ENCODE results near the gene ZMIZ1. TPM values are rescaled to one million over a fixed set of nuclear protein-coding genes. Genes with fewer than 3 reads are reported as not detected.

ZMIZ1 gene
- total RNA-seq, 1 experiment from 2014 or later, result 35.8 TPM

DNA sequence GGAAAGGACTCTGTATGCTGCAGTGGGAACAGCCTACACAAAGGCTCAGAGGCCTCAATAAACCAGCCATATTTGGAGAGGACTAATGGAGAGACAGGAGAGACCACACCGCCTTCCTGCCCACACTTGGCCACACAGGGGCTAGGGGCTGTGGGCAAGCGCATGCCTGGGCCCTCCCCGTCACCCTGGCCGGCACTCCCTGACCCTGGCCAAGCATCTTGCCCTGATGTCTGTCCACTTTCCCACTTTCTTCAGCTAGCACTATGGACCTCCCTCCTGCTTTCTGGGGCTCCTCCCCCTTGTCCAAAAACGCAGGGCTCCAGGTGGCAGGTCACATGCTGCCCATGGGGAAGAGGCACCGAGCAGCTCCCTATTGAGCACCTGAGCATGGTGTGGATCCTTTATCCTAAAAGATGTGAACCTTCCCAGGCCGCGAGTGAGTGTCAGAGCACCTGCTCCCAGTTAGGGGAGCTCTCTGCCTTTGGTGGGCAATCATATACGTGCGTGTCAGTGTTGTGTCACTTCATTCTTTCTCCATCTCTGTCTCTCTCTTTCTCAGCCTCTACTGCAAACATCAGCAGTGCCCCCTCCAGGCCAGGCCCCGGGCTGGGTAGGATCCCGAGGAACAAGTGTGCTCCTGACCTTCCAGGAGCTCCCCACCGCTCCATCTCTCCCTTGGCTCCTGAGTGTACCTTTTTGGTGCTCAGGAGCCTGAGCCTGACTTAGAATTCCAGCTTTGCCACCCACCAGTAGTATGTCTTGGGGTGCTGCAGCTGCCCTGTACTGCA lies 74.0 kb downstream of the ZMIZ1 start:
- peaks cover 7% of the 10 kb centered on the region for H3K4me1 ChIP-seq (ENCODE audit: insufficient read depth, low read length, poor library complexity, severe bottlenecking)
- POLR2A ChIA-PET (ENCODE audit: low non-redundant PET), result interaction anchor here (0.6 kb wide), 1 partner anchor 12 kb away, joined by 15 read pairs; no protein-coding TSS in a partner anchor

DNA sequence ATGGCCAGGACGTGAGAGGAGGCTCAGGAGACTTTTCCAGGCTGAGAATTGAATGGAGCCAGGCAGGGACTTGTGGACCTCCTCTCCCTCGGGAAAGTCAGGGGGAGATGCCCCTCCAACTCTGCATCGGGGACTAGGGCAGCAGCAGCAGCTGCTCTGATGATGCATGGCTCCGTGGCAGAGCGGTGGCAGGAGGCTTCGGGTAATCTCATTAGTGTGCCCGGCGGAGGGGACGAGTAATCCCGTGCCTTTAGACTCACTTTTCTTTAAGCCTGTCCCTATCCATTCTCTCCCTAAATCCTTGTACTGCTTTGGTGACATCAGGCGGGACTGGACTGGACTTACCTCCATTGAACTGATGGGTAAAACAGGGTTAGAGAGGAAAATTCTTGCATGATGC lies 75.1 kb downstream of the ZMIZ1 start:
- Histone ChIP-seq H3K36me3 (ENCODE audit: insufficient read depth, low read length, poor library complexity, severe bottlenecking) (no peaks in the 10 kb centered on the region), H3K4me1 (ENCODE audit: insufficient read depth, low read length, poor library complexity, severe bottlenecking) (peaks cover 7% of the 10 kb centered on the region), H3K4me3 (ENCODE audit: low read depth, low read length, poor library complexity, severe bottlenecking) (no peak overlapping the region), H3K9me3 (ENCODE audit: low read depth, low read length, poor library complexity, severe bottlenecking) (no peaks in the 10 kb centered on the region), H3K27ac (ENCODE audit: low read depth, low read length, poor library complexity, severe bottlenecking) (no peak overlapping the region), H3K27me3 (replicated peaks; ENCODE audit: insufficient read depth, low read depth, low read length, poor library complexity) (no peaks in the 10 kb centered on the region)
- DNase-seq (ENCODE audit: low spot score), result peak; percentile 47
- BruUV-seq (replicated peaks), result no TSS peak
- intact Hi-C loops (cut with micrococcal nuclease; ENCODE audit: unreplicated experiment), result no loop called here
- TF ChIP-seq, protein P1, sequence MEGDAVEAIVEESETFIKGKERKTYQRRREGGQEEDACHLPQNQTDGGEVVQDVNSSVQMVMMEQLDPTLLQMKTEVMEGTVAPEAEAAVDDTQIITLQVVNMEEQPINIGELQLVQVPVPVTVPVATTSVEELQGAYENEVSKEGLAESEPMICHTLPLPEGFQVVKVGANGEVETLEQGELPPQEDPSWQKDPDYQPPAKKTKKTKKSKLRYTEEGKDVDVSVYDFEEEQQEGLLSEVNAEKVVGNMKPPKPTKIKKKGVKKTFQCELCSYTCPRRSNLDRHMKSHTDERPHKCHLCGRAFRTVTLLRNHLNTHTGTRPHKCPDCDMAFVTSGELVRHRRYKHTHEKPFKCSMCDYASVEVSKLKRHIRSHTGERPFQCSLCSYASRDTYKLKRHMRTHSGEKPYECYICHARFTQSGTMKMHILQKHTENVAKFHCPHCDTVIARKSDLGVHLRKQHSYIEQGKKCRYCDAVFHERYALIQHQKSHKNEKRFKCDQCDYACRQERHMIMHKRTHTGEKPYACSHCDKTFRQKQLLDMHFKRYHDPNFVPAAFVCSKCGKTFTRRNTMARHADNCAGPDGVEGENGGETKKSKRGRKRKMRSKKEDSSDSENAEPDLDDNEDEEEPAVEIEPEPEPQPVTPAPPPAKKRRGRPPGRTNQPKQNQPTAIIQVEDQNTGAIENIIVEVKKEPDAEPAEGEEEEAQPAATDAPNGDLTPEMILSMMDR (conservative IDR thresholded peaks at IDR 0.05; ENCODE audit: low read depth, low read length), result no peak
- no peak for TF ChIP-seq EZH2 (IDR thresholded peaks at IDR 0.05; ENCODE audit: borderline replicate concordance, low read depth, low read length, poor library complexity, severe bottlenecking)
- POLR2A ChIA-PET (ENCODE audit: low non-redundant PET), result no interaction called here
- CTCF ChIA-PET, result interaction anchor here (1.1 kb wide), 1 partner anchor 10 kb away, joined by 3 read pairs; no protein-coding TSS in a partner anchor

More for the DNA sequence above, 74.0 kb downstream of the ZMIZ1 start:
- intact Hi-C loops (cut with micrococcal nuclease; ENCODE audit: unreplicated experiment), result no loop called here
- CTCF ChIA-PET, result interaction anchor here (1.1 kb wide), 1 partner anchor 9 kb away, joined by 3 read pairs; no protein-coding TSS in a partner anchor
- H3K4me3 ChIP-seq (ENCODE audit: low read depth, low read length, poor library complexity, severe bottlenecking), result no peak overlapping the region
- H3K27me3 ChIP-seq (replicated peaks; ENCODE audit: insufficient read depth, low read depth, low read length, poor library complexity), result no peaks in the 10 kb centered on the region
- no peak for DNase-seq (ENCODE audit: low spot score)
- no peak overlapping the region for H3K27ac ChIP-seq (ENCODE audit: low read depth, low read length, poor library complexity, severe bottlenecking)
- TF ChIP-seq, protein P1 (conservative IDR thresholded peaks at IDR 0.05; ENCODE audit: low read depth, low read length), result 0 out of 2 replicates have a peak, but pooled peaks have one; percentile 13
- TF ChIP-seq EZH2 (IDR thresholded peaks at IDR 0.05; ENCODE audit: borderline replicate concordance, low read depth, low read length, poor library complexity, severe bottlenecking), result no peak
- H3K36me3 ChIP-seq (ENCODE audit: insufficient read depth, low read length, poor library complexity, severe bottlenecking), result no peaks in the 10 kb centered on the region
- no TSS peak for BruUV-seq (replicated peaks)
- H3K9me3 ChIP-seq (ENCODE audit: low read depth, low read length, poor library complexity, severe bottlenecking), result no peaks in the 10 kb centered on the region

DNA sequence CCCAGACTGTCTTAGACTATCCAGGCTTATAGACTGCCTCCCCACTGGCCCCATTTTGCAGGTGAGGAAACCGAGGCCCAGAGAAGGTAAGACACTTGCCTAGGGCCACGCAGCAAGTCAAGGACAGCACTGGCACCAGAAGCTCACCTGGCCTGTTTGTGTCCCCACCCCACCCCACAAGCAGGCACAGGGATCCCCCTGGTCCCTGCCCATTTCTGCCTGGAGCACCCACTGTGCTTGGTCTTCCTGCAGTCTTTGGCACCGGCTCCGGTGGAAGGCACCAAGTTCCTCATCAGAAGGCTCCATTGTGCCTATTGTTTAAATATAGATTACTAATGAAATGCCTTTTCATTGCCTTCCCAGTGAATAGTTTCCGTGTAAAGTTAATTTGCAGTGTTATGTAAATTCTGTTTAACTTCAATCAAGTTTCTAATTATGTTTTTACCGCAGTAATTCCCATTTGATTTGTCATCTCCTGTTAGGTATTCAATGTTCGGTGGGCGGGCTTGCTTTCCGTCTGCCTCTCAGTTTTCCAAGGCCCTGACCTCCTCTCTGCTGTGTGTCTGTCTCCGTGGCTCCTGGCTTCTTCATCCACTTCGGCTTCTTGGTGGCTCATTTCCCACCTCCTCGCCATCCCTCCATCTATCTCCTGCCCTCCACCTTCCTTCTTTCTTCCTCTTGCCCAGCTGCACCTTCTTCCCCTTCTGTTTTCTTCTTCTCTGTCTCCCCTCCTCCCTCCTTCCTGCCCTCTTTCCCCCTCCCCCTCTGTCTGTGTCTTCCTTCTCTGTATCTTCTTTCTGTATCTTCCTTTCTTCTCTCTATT lies 75.8 kb downstream of the ZMIZ1 start:
- no peak overlapping the region for H3K27ac ChIP-seq (ENCODE audit: low read depth, low read length, poor library complexity, severe bottlenecking)
- ChIA-PET POLR2A (ENCODE audit: low non-redundant PET) (no interaction called here), CTCF (interaction anchor here (1.1 kb wide), 1 partner anchor 11 kb away, joined by 3 read pairs; no protein-coding TSS in a partner anchor)
- no peaks in the 10 kb centered on the region for H3K36me3 ChIP-seq (ENCODE audit: insufficient read depth, low read length, poor library complexity, severe bottlenecking)
- H3K27me3 ChIP-seq (replicated peaks; ENCODE audit: insufficient read depth, low read depth, low read length, poor library complexity), result no peaks in the 10 kb centered on the region
- no peak overlapping the region for H3K4me3 ChIP-seq (ENCODE audit: low read depth, low read length, poor library complexity, severe bottlenecking)
- no peak for TF ChIP-seq EZH2 (IDR thresholded peaks at IDR 0.05; ENCODE audit: borderline replicate concordance, low read depth, low read length, poor library complexity, severe bottlenecking)
- TF ChIP-seq, protein P1 (conservative IDR thresholded peaks at IDR 0.05; ENCODE audit: low read depth, low read length), result no peak
- H3K4me1 ChIP-seq (ENCODE audit: insufficient read depth, low read length, poor library complexity, severe bottlenecking), result peaks cover 12% of the 10 kb centered on the region
- BruUV-seq (replicated peaks), result no TSS peak
- intact Hi-C loops (cut with micrococcal nuclease; ENCODE audit: unreplicated experiment), result no loop called here
- no peaks in the 10 kb centered on the region for H3K9me3 ChIP-seq (ENCODE audit: low read depth, low read length, poor library complexity, severe bottlenecking)
- no peak for DNase-seq (ENCODE audit: low spot score)
